Heart right ventricle (tissue), 16 donors: Measurements from ENCODE around the gene HHIPL2. TPM values are rescaled to one million over a fixed set of nuclear protein-coding genes. Genes with fewer than 3 reads are reported as not detected.

ENCODE experiments used
- ATAC-seq, 8 donors: fragments of 200-7000 bp; cut with Tn5 transposase; one replicate each; pipeline ENCODE4 v1.9.1; 2020; ENCODE audit warnings: mild to moderate bottlenecking in 8 of 8, moderate library complexity in 8 of 8, moderate number of reproducible peaks in 1 of 8
- DNase-seq, 2 donors: peaks; one replicate each; pipeline ENCODE4 v3.0.0-alpha.2; 2020
- H3K27ac ChIP-seq, 10 donors: fragments of 200-600 bp; sonication (generic) in 2 of 10; one replicate each; pipeline versions ENCODE4 v1.5.0 to v1.8.0; 2020 to 2022; ENCODE audit warnings: mild to moderate bottlenecking in 3 of 10
- H3K27me3 ChIP-seq, 7 donors: fragments of 200-600 bp; one replicate each; pipeline ENCODE4 v1.8.0; 2021 to 2022; ENCODE audit warnings: mild to moderate bottlenecking in 2 of 7
- H3K36me3 ChIP-seq, 9 donors: fragments of 200-600 bp; sonication (generic) in 1 of 9; one replicate each; pipeline versions ENCODE4 v1.5.0 to v1.8.0; 2020 to 2022; ENCODE audit warnings: mild to moderate bottlenecking in 2 of 9
- H3K4me1 ChIP-seq, 9 donors: fragments of 200-600 bp; sonication (generic) in 1 of 9; one replicate each; pipeline versions ENCODE4 v1.5.0 to v1.8.0; 2020 to 2022; ENCODE audit warnings: mild to moderate bottlenecking in 4 of 9
- H3K4me3 ChIP-seq, 10 donors: fragments of 200-600 bp; sonication (generic) in 2 of 10; one replicate each; pipeline versions ENCODE4 v1.5.0 to v1.8.0; 2020 to 2022; ENCODE audit warnings: mild to moderate bottlenecking in 7 of 10, moderate library complexity in 2 of 10
- H3K9me3 ChIP-seq, 11 donors: fragments of 200-600 bp in 10 of 11; sonication (generic) in 2 of 11; one replicate each; pipeline versions ENCODE4 v1.5.0 to v1.8.0; 2013 to 2022; ENCODE audit warnings: mild to moderate bottlenecking in 2 of 11, control low read depth in 1 of 11, moderate library complexity in 1 of 11
- WGBS, 2 donors: extraction: QIAGEN DNeasy Blood & Tissue Kit; methylation state at CpG; one replicate each; pipeline ENCODE4 v1.1.7; 2013; ENCODE audit warnings: inconsistent platforms in 1 of 2; 5-methylcytosine and 5-hydroxymethylcytosine counted together
- intact Hi-C, 10 donors: fragments of 100-400 bp; cut with DNase I; formaldehyde crosslinking; loops; one replicate each; pipeline versions ENCODE4 v1.11.1 to v1.14.2; 2022
- polyA plus RNA-seq, 2 donors: library from polyadenylated mRNA; stranded (reverse); fragments of 200-250 nt; gene quantifications; one replicate each; pipeline ENCODE4 v1.2.3, GENCODE V29; 2013
- total RNA-seq, 10 donors: library from RNA; stranded (reverse); fragmentation: NEBNext Ultra II Directional in 3 of 10; extraction: Animal tissue kit (Norgen Biotek cat#: 25700) in 3 of 10; gene quantifications; one replicate each; pipeline versions ENCODE4 v1.2.1 to v1.2.4, GENCODE V29; 2021 to 2023
- TF ChIP-seq, protein P1 (sequence below), 9 donors: fragments of 200-600 bp; sonication (generic) in 2 of 9; IDR thresholded peaks; one replicate each; pipeline versions ENCODE4 v1.5.0 to v1.8.0; 2021 to 2022; ENCODE audit warnings: antibody characterized with exemption in 9 of 9, mild to moderate bottlenecking in 5 of 9, moderate library complexity in 1 of 9
- donor health status: Arrhythmogenic right ventricular cardiomyopathy.
- donor health status: ischemic (EF 13 %, LVEDD 7.1; RV severe dilation, severe dysfunction).
- donor health status: healthy with polysubstance abuse.
- donor health status: DM: no; HTN: yes; CAD: no.
- donor health status: DM: no; HTN: no; CAD: no.
- donor health status: ischemic (EF 25% LVEDD 6.9; RV normal size, moderate dysfunction).
- donor health status: ischemic (EF 25% LVEDD 5.7; RV mildly dilated, moderate dysfunction).
- donor health status: healthy.
- donor health status: DM: yes; HTN: yes; CAD: no.
- donor health status: Ischemic cardiomyopathy.
- donor health status: ischemic (EF 35%, LVEDD 5.7; RV mildly dilated, moderate dysfunction).
- donor health status: nonischemic (EF 11% LVEDD 7.7; RV severe dilation, severe dysfunction).
- donor health status: DM: yes; HTN: yes; CAD: no.
- donor health status: PGD.
- donor health status: ischemic (EF 29% LVEDD 5.4; RV normal size, mild dysfunction).
- donor health status: nonischemic (EF 23%, LVEDD 6.1; RV moderate dilation, normal function).

Gene HHIPL2
- total and polyA plus RNA-seq, 12 donors = 0.03 to 0.13 TPM; not detected in 10

DNA sequence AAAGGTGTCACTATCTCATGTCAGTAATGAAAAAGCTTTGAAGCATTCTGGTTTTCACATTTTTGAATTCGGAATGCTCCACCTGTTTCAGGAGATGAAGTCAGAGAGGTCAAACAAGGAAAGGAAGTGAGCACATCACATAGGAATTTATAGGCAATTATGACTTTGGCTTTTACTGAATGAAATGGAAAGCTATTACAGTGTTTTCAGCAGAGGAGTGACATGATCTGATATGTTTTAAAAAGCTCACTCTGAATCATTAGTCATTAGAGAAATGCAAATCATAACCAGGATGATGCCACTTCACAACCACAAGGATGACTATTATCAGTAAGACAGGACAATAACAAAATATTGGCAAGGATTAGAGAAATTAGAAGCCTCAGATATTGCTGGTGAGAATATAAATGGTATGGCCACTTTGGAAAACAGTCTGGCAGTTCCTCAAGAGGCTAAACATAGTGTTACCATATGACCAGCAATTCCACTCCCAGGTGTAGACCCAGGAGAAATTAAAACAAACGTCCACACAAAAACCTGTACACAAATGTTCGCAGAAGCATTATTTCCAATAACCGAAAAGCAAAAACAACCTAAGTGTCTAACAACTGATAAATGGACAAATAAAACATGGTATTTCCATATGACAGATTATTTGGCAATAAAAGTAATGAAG, 34.3 kb upstream of the HHIPL2 start:
- Histone ChIP-seq H3K4me1 (peaks cover 0 to 20% (median 0%) of the 10 kb centered on the region in 9 donors), H3K4me3 (no peak overlapping the region), H3K27me3 (no peaks in the 10 kb centered on the region), H3K36me3 (peaks cover 0 to 75% (median 4%) of the 10 kb centered on the region in 9 donors), H3K27ac (no peak overlapping the region), H3K9me3 (no peaks in the 10 kb centered on the region)
- TF ChIP-seq, protein P1, sequence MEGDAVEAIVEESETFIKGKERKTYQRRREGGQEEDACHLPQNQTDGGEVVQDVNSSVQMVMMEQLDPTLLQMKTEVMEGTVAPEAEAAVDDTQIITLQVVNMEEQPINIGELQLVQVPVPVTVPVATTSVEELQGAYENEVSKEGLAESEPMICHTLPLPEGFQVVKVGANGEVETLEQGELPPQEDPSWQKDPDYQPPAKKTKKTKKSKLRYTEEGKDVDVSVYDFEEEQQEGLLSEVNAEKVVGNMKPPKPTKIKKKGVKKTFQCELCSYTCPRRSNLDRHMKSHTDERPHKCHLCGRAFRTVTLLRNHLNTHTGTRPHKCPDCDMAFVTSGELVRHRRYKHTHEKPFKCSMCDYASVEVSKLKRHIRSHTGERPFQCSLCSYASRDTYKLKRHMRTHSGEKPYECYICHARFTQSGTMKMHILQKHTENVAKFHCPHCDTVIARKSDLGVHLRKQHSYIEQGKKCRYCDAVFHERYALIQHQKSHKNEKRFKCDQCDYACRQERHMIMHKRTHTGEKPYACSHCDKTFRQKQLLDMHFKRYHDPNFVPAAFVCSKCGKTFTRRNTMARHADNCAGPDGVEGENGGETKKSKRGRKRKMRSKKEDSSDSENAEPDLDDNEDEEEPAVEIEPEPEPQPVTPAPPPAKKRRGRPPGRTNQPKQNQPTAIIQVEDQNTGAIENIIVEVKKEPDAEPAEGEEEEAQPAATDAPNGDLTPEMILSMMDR (IDR thresholded peaks at IDR 0.05) = no peak
- intact Hi-C loops = no loop called here
- DNase-seq (no peak), ATAC-seq (no peak)
- WGBS, 2 donors = 84 to 87% methylated on average over 4 of the region's 4 CpGs

DNA sequence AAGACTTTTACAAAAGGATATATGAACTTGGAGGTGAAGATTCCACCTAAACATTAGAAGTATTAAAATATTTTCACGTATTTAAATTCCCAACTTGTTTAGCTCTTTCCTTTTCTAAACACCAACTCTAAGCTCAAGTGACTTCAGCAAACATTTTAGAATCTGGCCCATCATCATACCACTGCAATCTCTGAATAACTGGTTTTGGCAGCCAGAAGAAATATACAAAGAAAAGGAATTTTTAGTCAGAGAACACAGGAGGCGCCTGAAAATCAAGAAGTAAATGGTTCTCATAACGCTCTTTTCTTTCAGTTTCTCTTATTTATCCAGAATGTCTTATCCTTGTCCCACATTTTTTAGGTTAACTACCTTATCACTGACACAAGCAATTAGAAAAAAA, 31.4 kb upstream of the HHIPL2 start:
- Histone ChIP-seq H3K36me3 (peaks cover 0 to 78% (median 14%) of the 10 kb centered on the region in 9 donors), H3K27ac (no peak overlapping the region), H3K9me3 (no peaks in the 10 kb centered on the region), H3K4me1 (peaks cover 0 to 19% (median 0%) of the 10 kb centered on the region in 9 donors), H3K27me3 (no peaks in the 10 kb centered on the region), H3K4me3 (no peak overlapping the region)
- 95 to 99% methylated on average over 3 of the region's 3 CpGs for WGBS, 2 donors
- ATAC-seq (no peak), DNase-seq (no peak)
- TF ChIP-seq, protein P1 (IDR thresholded peaks at IDR 0.05) = no peak
- intact Hi-C loops = no loop called here

DNA sequence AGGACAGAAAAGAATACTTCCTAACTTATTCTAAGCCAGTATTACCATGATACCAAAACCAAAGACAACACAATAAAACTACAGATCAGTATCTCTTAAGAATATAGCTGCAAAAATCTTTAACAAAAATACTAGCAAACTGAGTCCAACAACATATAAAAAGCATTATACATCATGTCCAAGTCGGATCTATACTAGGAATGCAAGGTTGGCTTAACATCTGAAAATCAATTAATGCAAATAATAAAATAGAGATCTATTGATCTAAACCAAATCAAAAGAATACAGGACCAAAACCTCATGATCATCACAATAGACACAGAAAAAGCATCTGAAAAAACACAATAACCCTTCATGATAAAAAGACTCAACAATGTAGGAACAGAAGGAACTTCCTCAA, 22.9 kb upstream of the HHIPL2 start:
- peaks cover 0 to 94% (median 12%) of the 10 kb centered on the region in 9 donors for H3K36me3 ChIP-seq
- TF ChIP-seq, protein P1 (IDR thresholded peaks at IDR 0.05) = no peak
- H3K4me1 ChIP-seq = no peaks in the 10 kb centered on the region
- H3K4me3 ChIP-seq = no peak overlapping the region
- DNase-seq (no peak), ATAC-seq (no peak)
- peaks cover 0 to 8% (median 0%) of the 10 kb centered on the region in 11 donors for H3K9me3 ChIP-seq
- intact Hi-C loops = no loop called here
- H3K27ac ChIP-seq = no peak overlapping the region
- WGBS, 2 donors = 95 to 98% methylated on average over 1 of the region's 1 CpG
- no peaks in the 10 kb centered on the region for H3K27me3 ChIP-seq

DNA sequence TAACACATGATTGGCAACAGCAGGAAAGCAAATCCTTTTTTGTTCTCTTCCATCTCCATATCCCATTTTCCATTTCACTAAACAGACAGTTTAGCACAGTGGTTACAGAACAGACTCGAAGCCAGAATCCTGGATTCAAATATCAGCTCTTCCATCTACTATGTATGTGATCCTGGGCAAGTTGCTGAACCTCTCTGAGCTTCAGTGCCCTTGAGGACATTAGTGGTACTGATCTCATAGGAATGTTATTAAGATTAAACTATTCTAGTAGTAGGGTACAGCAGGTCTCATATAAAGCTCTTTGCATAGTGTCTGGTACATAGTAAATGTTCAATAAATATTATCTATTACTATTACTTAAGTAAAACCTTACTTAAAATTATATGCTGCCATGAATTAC, 13.8 kb upstream of the HHIPL2 start:
- Histone ChIP-seq H3K9me3 (no peaks in the 10 kb centered on the region), H3K36me3 (peaks cover 0 to 87% (median 23%) of the 10 kb centered on the region in 9 donors), H3K27me3 (no peaks in the 10 kb centered on the region), H3K4me3 (no peak overlapping the region), H3K27ac (no peak overlapping the region), H3K4me1 (no peaks in the 10 kb centered on the region)
- TF ChIP-seq, protein P1 (IDR thresholded peaks at IDR 0.05) = no peak
- ATAC-seq (no peak), DNase-seq (no peak)
- WGBS, 2 donors = 96 to 97% methylated on average over 1 of the region's 1 CpG
- intact Hi-C loops = no loop called here
